ENCODE data around the gene OSBPL5.

- TF ChIP-seq CTCF (conservative IDR thresholded peaks at IDR 0.05; ENCODE audit: low read length) (no peak), EZH2phosphoT487 (IDR thresholded peaks at IDR 0.05; ENCODE audit: borderline replicate concordance) (no peak)
Measured at GRCh38 chr11:3134218-3134621, 30.9 kb downstream of the OSBPL5 start.

Data from Loucy (cell line).